HG02840 (cell line): ENCODE measurements around the gene PDE6B.

Source experiments
- ATAC-seq: cut with Tn5 transposase; IDR thresholded peaks from one replicate; pipeline ENCODE4 v1.9.1; 2021; ENCODE audit warnings: mild to moderate bottlenecking, moderate library complexity, moderate number of reproducible peaks; ENCODE audit not compliant: unreplicated experiment, low FRiP score

PDE6B gene

DNA sequence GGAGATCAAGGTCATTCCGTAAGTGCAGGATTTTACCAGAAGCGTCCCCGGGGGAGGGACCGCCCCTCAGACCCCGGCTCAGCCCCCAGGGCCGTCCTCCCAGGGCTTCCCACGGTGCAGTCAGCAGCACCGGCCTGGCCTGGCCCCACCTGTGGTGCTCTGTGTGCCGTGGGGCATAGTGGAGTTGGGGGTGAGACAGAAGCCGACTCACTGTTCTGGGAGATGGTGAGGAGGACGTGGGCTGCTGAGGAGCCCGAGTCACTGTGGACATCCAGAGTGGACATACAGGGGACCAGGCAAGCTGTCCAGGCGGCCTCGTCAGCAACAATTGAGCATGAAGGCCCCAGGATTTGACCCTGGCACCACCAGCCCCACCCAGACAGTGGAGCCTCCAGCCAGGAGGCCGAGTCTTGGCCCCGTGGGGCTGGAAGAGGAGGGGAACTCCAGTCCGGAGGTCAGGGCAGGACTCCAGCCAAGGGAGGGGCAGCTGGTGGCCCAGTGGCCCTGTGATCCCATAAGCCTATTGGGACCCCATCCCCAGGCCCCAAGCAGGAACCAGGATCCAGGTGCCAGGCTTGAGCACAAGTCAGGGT lies 29.6 kb downstream of the PDE6B start:
- ATAC-seq: no peak

- ATAC-seq: no peak
Measured at GRCh38 chr4:655464-656151, 30.2 kb downstream of the PDE6B start.

GRCh38 chr4:656436-657337 lies 31.3 kb downstream of the PDE6B start:
- ATAC-seq: no peak

- ATAC-seq: no peak
Measured at GRCh38 chr4:657338-657833, 32.0 kb downstream of the PDE6B start.

- no peak for ATAC-seq
Measured at GRCh38 chr4:657834-658667, 32.7 kb downstream of the PDE6B start.

- no peak for ATAC-seq
Measured at GRCh38 chr4:658681-659667, 33.6 kb downstream of the PDE6B start.

DNA sequence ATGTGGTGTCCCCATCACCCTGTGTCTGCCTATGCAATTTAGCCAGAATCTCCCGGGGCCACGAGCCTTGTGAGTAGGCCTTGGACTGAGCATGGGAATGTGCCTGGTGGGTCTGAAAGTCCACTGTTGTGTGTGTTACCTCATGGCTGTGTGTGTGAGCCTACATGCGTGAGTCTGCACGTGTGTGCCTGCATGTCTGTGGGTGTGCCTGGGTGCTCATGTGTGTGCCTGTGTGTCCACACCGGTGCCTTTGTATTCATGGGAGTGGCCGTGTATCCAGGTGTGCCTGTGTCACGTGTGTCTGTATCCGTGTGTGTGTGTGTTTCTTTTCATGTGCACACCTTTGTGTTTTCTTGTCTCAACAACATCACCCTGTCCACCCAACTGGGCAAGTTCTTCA lies 34.5 kb downstream of the PDE6B start:
- no peak for ATAC-seq

GRCh38 chr4:660401-660800 lies 35.0 kb downstream of the PDE6B start:
- ATAC-seq: no peak

DNA sequence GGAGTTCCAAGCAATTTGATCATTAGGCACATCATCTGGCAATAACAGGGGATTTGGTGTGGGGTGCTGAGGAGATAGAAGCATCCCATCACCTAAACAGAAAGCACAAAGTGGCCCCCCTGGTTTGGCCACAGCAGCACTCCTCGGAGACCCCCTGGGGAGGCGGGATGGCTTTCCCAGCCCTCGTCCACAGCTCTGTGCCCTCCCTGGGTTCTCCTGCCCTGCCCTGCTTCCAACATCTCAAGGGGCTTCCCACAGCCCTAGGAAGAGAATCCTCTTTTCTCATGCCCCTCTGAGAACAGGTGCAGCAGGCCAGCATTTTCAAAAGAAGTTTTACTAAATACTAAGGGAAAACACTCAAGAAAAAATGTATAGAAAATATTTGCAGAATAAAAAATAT lies 35.9 kb downstream of the PDE6B start:
- no peak for ATAC-seq

GRCh38 chr4:661881-662761 lies 36.7 kb downstream of the PDE6B start:
- no peak for ATAC-seq

- no peak for ATAC-seq
Measured at GRCh38 chr4:663046-663437, 37.7 kb downstream of the PDE6B start.

- ATAC-seq: no peak
Measured at GRCh38 chr4:663438-664428, 38.4 kb downstream of the PDE6B start.

DNA sequence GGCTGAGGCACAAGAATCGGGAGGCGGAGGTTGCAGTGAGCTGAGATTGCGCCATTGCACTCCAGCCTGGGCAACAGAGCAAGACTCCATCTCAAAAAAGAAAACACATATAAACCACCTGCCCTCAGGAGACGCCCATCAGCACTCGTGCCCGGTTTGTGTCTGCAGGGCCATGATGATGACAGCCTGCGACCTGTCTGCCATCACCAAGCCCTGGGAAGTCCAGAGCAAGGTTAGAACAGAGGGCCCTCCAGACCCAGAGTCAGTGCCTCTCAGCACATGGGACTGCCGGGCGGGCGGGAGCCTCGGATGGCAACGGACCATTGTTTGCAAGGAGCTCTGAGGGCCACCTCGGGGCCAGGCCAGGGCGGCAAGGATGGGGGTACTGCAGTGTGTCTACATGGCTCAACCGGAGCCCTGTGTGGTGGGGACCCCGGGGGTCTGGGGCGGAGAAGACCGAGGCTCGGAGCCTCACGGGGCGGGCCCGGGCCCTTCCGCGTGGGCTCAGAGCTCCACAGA lies 39.4 kb downstream of the PDE6B start:
- no peak for ATAC-seq

DNA sequence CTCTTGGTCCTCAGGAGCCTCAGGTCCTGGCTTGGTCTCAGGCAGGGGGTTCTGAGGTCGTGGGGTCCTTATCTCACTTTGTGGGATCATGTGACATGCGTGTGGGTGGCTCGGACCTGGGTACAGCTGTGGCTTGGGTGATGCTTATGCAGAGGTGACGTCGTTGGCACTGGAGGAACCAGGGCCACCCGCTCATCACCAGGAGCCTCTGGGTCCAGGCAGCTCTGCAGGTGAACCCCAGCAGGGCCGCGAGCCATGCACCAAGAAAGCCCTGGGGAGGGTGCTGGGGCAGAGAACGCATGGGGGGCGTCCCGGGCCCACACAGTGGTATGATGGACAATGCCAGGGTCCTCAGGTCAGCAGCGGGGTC lies 40.0 kb downstream of the PDE6B start:
- no peak for ATAC-seq

GRCh38 chr4:665751-666435 lies 40.5 kb downstream of the PDE6B start:
- ATAC-seq: no peak

GRCh38 chr4:666436-666810 lies 41.0 kb downstream of the PDE6B start:
- no peak for ATAC-seq
